IPS DF 6.9 (cell line): ENCODE measurements around the gene WASF3.
"Not testable (repeated sequence)": the region's sequence is repeated elsewhere in the genome, so short reads cannot be mapped to it uniquely, and the experiment has no call there.

Source experiments
- DNase-seq: peaks from one replicate; pipeline ENCODE4 v3.0.0-alpha.2; 2013; ENCODE audit warnings: low read depth, low spot score
- H3K27ac ChIP-seq: one replicate; pipeline ENCODE4 v1.5.1; 2013; ENCODE audit warnings: low read length, control low read depth
- H3K27me3 ChIP-seq: 2 replicates; pipeline ENCODE4 v1.6.1; 2013; ENCODE audit warnings: mild to moderate bottlenecking, low read length; ENCODE audit not compliant: control insufficient read depth, insufficient read depth
- H3K36me3 ChIP-seq: 2 replicates; pipeline ENCODE4 v1.6.1; 2013; ENCODE audit warnings: low read length; ENCODE audit not compliant: control insufficient read depth, insufficient read depth
- H3K4me1 ChIP-seq: 2 replicates; pipeline ENCODE4 v1.6.1; 2013; ENCODE audit warnings: low read length; ENCODE audit not compliant: control insufficient read depth, insufficient read depth
- H3K4me3 ChIP-seq: 2 replicates; pipeline ENCODE4 v1.5.1; 2013; ENCODE audit warnings: mild to moderate bottlenecking, low read length
- H3K9me3 ChIP-seq: 2 replicates; pipeline ENCODE4 v1.6.1; 2013; ENCODE audit warnings: low read length, inconsistent platforms; ENCODE audit not compliant: control insufficient read depth, insufficient read depth
- WGBS: extraction: QIAGEN DNeasy Blood & Tissue Kit; methylation state at CpG from one replicate; pipeline ENCODE4 v1.1.7; 2013; ENCODE audit warnings: mixed read lengths, missing lambda C conversion rate; ENCODE audit not compliant: insufficient read length, insufficient coverage; 5-methylcytosine and 5-hydroxymethylcytosine counted together

Gene WASF3

DNA sequence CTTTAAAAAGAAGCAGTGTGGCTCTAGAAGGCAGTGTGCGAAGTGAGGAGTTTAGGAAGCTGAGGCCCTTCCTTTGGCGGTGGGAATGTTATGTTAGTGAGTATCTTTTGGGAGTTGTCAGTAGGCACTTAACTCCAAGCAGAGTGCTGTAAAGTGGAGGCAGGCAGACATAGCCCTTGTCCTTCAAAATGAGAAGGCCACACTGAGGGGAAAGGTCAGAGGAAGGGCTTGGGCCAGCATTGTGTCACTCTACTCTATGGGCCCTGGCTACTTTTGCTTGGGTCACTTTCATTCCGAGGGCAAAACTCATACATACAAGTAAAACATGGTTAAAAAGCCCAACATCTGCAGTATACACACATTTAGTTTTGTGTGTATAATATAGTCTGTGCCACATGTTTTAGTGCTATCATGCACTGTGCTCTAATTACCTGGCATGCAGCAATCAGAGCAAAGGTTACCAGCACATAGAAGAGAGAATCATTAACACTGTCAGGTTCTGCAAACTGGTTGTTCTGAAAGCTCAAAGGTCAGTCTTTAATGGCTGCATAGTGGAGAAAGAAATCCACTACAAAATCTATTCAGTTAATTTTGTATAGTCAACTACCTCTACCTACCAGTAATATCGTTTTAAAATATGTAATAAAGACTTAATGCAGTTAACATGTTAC is 64.4 kb downstream of the WASF3 start:
- H3K27ac ChIP-seq = no peak overlapping the region
- H3K36me3 ChIP-seq = no peaks in the 10 kb centered on the region
- no peaks in the 10 kb centered on the region; the same call in 1 of the 2 replicates for H3K9me3 ChIP-seq
- DNase-seq = no peak
- H3K4me3 ChIP-seq = no peak overlapping the region
- WGBS = no CpG with 5 or more reads among the region's 4 CpGs
- H3K27me3 ChIP-seq = no peaks in the 10 kb centered on the region
- no peaks in the 10 kb centered on the region for H3K4me1 ChIP-seq

GRCh38 chr13:26623125-26623524 is 65.6 kb downstream of the WASF3 start:
- no peaks in the 10 kb centered on the region for H3K27me3 ChIP-seq
- WGBS = no CpG with 5 or more reads among the region's 3 CpGs
- H3K27ac ChIP-seq = no peak overlapping the region

DNA sequence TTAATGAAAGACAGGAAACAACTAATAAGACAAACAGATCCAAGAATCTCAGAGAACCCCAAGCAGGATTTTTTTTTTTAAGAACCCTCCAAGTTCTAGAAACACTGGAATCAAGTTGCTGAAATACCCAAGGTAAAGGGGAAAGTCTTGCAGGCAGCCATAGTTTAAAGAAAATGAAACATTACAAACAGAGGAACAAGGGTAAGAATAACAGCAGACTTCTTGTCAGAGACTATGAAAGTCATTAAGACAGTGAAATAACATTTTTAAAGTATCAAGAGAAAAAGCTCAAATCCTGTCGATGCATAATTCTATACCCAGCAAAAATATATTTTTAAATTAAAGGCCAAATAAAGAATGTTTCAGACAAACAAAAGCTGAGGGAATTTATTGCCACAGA is 67.1 kb downstream of the WASF3 start:
- Histone ChIP-seq H3K4me3 (no peak overlapping the region), H3K36me3 (no peaks in the 10 kb centered on the region), H3K27me3 (no peaks in the 10 kb centered on the region), H3K27ac (no peak overlapping the region), H3K9me3 (no peaks in the 10 kb centered on the region; the same call in 1 of the 2 replicates), H3K4me1 (0 out of 2 replicates have a peak, but pooled peaks cover 1% of the 10 kb centered on the region)
- DNase-seq = no peak
- no CpG with 5 or more reads among the region's 1 CpG for WGBS

More at GRCh38 chr13:26623125-26623524, 65.6 kb downstream of the WASF3 start:
- Histone ChIP-seq H3K4me3 (no peak overlapping the region), H3K9me3 (no peaks in the 10 kb centered on the region; the same call in 1 of the 2 replicates), H3K36me3 (no peaks in the 10 kb centered on the region), H3K4me1 (no peaks in the 10 kb centered on the region)
- no peak for DNase-seq

DNA sequence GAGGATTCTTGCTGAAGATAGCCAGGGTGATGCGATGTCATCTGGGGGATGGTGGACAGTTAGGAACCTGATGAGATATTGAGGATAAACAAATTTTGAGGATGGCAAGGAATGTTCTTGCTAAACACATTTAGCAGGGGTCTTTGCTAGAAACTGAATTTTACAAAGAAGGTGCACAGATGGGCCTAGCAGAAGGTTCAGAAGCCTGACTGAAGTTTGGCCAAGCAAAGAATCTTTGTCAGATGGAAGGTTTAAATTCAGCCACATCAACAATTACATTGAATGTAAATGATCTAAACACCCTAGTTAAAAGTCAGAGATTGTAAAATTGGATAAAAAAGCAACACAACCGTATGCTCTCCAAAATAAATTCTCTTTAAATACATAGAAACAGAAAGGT is 68.8 kb downstream of the WASF3 start:
- no CpG with 5 or more reads among the region's 2 CpGs for WGBS
- no peaks in the 10 kb centered on the region for H3K27me3 ChIP-seq
- H3K9me3 ChIP-seq = no peaks in the 10 kb centered on the region
- no peak overlapping the region for H3K27ac ChIP-seq
- no peak overlapping the region for H3K4me3 ChIP-seq
- DNase-seq = no peak
- H3K36me3 ChIP-seq = no peaks in the 10 kb centered on the region
- H3K4me1 ChIP-seq = 0 out of 2 replicates have a peak, but pooled peaks cover 1% of the 10 kb centered on the region

- Histone ChIP-seq H3K4me1 (0 out of 2 replicates have a peak, but pooled peaks cover 1% of the 10 kb centered on the region), H3K9me3 (no peaks in the 10 kb centered on the region), H3K4me3 (no peak overlapping the region), H3K27ac (no peak overlapping the region), H3K36me3 (no peaks in the 10 kb centered on the region), H3K27me3 (no peaks in the 10 kb centered on the region)
- WGBS = no CpG with 5 or more reads among the region's 8 CpGs
- no peak for DNase-seq
Observed at GRCh38 chr13:26628706-26629105, 71.2 kb downstream of the WASF3 start.

DNA sequence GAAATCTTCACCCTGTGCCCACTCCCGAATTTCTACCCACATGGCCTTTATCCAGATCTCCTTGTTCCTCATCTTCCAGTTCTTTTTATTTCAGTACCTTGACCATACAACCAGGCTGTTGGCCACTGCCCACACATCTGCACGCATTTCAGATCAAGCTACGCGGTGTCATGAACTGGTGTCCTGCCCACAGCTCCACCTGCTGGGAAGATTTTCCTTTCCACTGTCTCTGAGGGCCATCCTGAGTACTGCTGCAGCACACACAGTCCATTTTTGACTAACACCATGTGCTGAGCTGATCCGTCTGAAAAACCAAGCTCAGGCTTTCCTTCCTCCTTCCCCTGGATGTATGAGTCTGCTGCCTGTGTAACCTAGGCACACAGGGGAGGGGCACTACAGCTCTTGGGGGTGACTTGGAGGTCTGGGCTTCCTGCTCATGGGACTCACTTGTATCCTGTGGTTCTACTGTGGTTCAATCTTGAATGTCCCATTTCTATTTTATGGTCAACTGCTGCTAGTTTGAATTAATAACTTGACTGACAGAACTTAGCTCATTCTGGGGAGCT is 71.9 kb downstream of the WASF3 start:
- H3K4me1 ChIP-seq = 0 out of 2 replicates have a peak, but pooled peaks cover 1% of the 10 kb centered on the region
- H3K27ac ChIP-seq = no peak overlapping the region
- H3K36me3 ChIP-seq = no peaks in the 10 kb centered on the region
- H3K9me3 ChIP-seq = no peaks in the 10 kb centered on the region
- H3K4me3 ChIP-seq = no peak overlapping the region
- DNase-seq = no peak
- WGBS = no CpG with 5 or more reads among the region's 5 CpGs
- H3K27me3 ChIP-seq = no peaks in the 10 kb centered on the region

DNA sequence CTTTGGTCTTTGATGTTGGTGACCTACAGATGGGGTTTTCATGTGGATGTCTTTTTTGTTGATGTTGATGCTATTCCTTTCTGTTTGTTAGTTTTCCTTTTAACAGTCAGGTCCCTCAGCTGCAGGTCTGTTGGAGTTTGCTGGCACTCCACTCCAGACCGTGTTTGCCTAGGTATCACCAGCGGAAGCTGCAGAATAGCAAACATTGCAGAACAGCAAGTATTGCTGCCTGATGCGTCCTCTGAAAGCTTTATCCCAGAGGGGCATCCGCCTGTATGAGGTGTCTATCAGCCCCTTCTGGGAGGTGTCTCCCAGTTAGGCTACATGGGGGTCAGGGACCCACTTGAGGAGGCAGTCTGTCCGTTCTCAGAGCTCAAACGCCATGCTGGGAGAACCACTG is 78.2 kb downstream of the WASF3 start:
- DNase-seq, H3K27ac ChIP-seq, H3K27me3 ChIP-seq, H3K4me3 ChIP-seq, H3K4me1 ChIP-seq, H3K36me3 ChIP-seq, H3K9me3 ChIP-seq: not testable (repeated sequence)
- no CpG with 5 or more reads among the region's 6 CpGs for WGBS

- H3K4me3 ChIP-seq, H3K4me1 ChIP-seq, H3K36me3 ChIP-seq, DNase-seq, H3K27ac ChIP-seq, H3K27me3 ChIP-seq, H3K9me3 ChIP-seq: not testable (repeated sequence)
- no CpG with 5 or more reads among the region's 8 CpGs for WGBS
Observed at GRCh38 chr13:26636073-26636472, 78.6 kb downstream of the WASF3 start.

- DNase-seq = no peak
- no peaks in the 10 kb centered on the region for H3K27me3 ChIP-seq
- no peaks in the 10 kb centered on the region for H3K36me3 ChIP-seq
- no peaks in the 10 kb centered on the region for H3K9me3 ChIP-seq
- no peak overlapping the region for H3K27ac ChIP-seq
- no peak overlapping the region for H3K4me3 ChIP-seq
- H3K4me1 ChIP-seq = no peaks in the 10 kb centered on the region
Observed at GRCh38 chr13:26646603-26647002, 89.1 kb downstream of the WASF3 start.

DNA sequence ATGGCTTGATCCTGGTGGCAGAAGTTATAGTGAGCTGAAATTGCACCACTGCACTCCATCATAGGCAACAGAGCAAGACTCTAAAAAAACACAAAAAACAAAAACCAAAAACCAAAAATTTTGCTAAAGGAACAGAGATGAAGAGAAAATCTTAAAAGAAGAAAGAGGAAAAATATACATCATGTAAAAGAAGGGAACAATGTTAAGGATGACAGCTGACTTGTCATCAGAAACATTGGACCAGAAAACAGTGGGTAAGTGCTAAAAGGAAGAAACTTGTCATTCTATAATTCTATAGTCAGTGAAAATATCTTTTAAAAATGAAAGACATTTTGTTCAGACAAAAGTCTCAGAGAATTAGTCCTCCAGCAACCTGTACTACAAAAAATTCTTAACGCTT is 93.8 kb downstream of the WASF3 start:
- Histone ChIP-seq H3K36me3 (no peaks in the 10 kb centered on the region), H3K4me3 (no peak overlapping the region), H3K4me1 (no peaks in the 10 kb centered on the region), H3K27me3 (no peaks in the 10 kb centered on the region), H3K9me3 (no peaks in the 10 kb centered on the region), H3K27ac (no peak overlapping the region)
- WGBS = no CpG with 5 or more reads among the region's 1 CpG
- no peak for DNase-seq

DNA sequence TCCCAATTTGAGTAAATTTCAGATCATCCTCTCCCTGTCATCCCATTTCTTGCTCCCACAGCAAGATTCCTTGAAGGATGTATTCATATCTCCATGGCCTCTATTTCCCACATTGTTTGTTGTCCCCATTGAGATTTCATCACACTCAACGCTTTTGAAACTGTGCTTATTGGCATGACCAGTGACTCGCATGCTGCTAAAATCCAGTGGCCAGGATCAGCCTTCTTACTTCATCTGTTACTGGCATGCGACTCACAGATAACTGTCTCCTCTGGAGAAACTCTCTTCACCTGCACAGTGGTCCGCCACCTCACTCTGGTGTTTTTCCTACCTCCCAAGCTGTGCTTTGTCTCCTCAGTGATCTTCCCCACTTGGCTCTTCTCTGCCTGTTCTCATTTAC is 95.8 kb downstream of the WASF3 start:
- H3K27me3 ChIP-seq = no peaks in the 10 kb centered on the region

More for the DNA sequence above, 95.8 kb downstream of the WASF3 start:
- Histone ChIP-seq H3K9me3 (no peaks in the 10 kb centered on the region), H3K4me1 (0 out of 2 replicates have a peak, but pooled peaks cover 1% of the 10 kb centered on the region), H3K27ac (no peak overlapping the region), H3K4me3 (no peak overlapping the region), H3K36me3 (no peaks in the 10 kb centered on the region)
- DNase-seq = no peak
- no CpG with 5 or more reads among the region's 4 CpGs for WGBS
